Stimulated activated naive CD4-positive, alpha-beta T cell treated with Interleukin-2 at 50 U/mL for 16 hours (primary cell): Measurements from ENCODE around the gene MS4A18.
"Not testable (repeated sequence)": the region's sequence is repeated elsewhere in the genome, so short reads cannot be mapped to it uniquely, and the experiment has no call there.

ENCODE experiments used
- DNase-seq: peaks from one replicate; lab custom pipeline; 2025; lab: John Stamatoyannopoulos, UW

The MS4A18 gene

GRCh38 chr11:60739114-60739513 lies 14.6 kb downstream of the MS4A18 start:
- DNase-seq: no peak

- no peak for DNase-seq
Observed at GRCh38 chr11:60740573-60740972, 16.1 kb downstream of the MS4A18 start.

- DNase-seq: no peak
Observed at GRCh38 chr11:60741421-60741820, 16.9 kb downstream of the MS4A18 start.

GRCh38 chr11:60743058-60743457 lies 18.5 kb downstream of the MS4A18 start:
- DNase-seq: no peak

GRCh38 chr11:60744114-60744513 lies 19.6 kb downstream of the MS4A18 start:
- no peak for DNase-seq

GRCh38 chr11:60747359-60747873 lies 22.9 kb downstream of the MS4A18 start:
- DNase-seq: no peak

- DNase-seq: no peak
Observed at GRCh38 chr11:60748225-60748624, 23.7 kb downstream of the MS4A18 start.

- no peak for DNase-seq
Observed at GRCh38 chr11:60748821-60749220, 24.3 kb downstream of the MS4A18 start.

- no peak for DNase-seq
Observed at GRCh38 chr11:60750911-60751310, 26.4 kb downstream of the MS4A18 start.

- DNase-seq: no peak
Observed at GRCh38 chr11:60753309-60753708, 28.8 kb downstream of the MS4A18 start.

- DNase-seq: no peak
Observed at GRCh38 chr11:60754887-60755286, 30.4 kb downstream of the MS4A18 start.

GRCh38 chr11:60756307-60757032 lies 31.9 kb downstream of the MS4A18 start, which contains the start of gene MS4A15:
Gene MS4A15 (plus strand): TSS chr11:60756867. CDS start chr11:60763734, 6,867 bp downstream.
- DNase-seq: no peak

- DNase-seq: no peak
Observed at GRCh38 chr11:60757231-60757800, 32.8 kb downstream of the MS4A18 start.

GRCh38 chr11:60758671-60759070 lies 34.2 kb downstream of the MS4A18 start:
- DNase-seq: not testable (repeated sequence)

- not testable (repeated sequence) for DNase-seq
Observed at GRCh38 chr11:60759438-60760225, 35.1 kb downstream of the MS4A18 start.

- DNase-seq: no peak
Observed at GRCh38 chr11:60761436-60762190, 37.1 kb downstream of the MS4A18 start.

- no peak for DNase-seq
Observed at GRCh38 chr11:60762851-60763691, 38.6 kb downstream of the MS4A18 start.

- no peak for DNase-seq
Observed at GRCh38 chr11:60763692-60764369, 39.3 kb downstream of the MS4A18 start.

GRCh38 chr11:60764879-60765278 lies 40.4 kb downstream of the MS4A18 start:
- DNase-seq: no peak

GRCh38 chr11:60765355-60765754 lies 40.8 kb downstream of the MS4A18 start:
- DNase-seq: no peak
